Activated effector memory CD4-positive, alpha-beta T cell treated with Interleukin-2 at 50 U/mL for 16 hours (primary cell): ENCODE data around the gene MFNG.

Source experiments
- DNase-seq: peaks from one replicate; pipeline ENCODE4 v3.0.0-alpha.2; 2020

MFNG gene

DNA sequence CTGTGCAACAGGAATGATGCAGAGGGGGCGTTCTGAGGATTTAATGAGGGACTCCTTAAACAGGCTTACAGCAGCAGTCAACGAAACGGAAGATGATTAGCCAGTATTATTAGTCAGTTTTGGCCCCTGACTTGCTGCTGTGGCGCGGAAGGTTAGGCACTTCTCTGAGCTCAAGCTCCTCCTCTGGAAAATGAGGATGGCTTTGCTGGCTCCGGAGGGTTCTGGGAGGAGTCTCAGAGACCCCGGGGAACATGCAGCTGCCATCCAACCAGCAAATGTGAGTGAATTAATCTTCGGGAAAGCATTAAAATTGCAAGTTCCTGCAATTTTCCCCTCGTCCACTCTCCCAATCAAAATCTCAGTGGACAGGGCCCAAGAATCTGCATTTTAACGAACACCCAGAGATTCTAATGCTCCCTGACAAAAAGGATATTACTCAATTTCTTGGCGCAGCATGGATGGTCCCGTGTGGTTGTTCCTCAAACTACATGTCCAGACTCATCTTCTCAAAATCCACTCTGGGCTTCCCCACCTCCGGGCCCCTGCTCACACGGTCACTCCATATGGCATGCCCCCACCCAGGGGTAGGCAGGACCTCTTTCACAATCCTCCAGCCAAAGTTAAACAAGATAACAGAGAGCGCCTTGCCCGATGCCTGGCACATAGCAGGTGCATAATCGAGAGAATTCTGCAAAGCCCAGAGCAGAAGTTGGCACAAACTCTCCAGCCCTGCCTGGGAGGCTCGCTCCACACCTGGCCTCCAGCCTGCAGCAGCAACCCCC lies 65.3 kb downstream of the MFNG start:
- DNase-seq = no peak

- no peak for DNase-seq
Observed at GRCh38 chr22:37419969-37420685, 66.1 kb downstream of the MFNG start.

DNA sequence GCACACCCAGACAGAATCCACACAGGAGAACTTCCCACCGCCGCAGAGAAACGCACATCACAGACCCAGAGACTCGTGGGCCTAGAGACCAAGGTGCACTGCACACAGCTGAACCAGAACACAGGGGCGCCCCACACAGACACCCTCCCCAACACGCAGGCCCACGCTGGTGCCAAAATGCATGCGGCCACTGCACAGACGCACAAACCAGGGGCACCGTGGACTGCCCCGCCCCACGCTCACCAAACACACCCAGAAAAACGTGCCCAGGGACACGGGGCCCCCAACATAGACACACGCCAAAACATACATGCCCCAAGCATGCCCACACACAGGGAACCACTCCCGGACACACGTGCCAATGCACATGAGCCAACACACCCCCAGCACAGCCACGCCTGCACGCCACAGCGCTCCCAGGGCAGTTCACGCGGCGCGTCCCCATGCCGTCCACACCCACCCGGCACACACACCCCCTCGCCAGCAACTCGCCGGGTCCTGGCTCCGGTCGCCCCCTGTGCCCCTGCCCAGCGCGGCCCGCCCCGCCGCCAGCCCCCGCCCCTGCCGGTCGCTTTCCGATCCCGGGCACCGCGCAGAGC lies 66.7 kb downstream of the MFNG start:
- DNase-seq = no peak
